Astrocyte (in vitro differentiated cells and primary cell): ENCODE data around the gene TNFRSF18. TPM values are rescaled to one million over a fixed set of nuclear protein-coding genes. Genes with fewer than 3 reads are reported as not detected.
"Not testable (repeated sequence)": the region's sequence is repeated elsewhere in the genome, so short reads cannot be mapped to it uniquely, and the experiment has no call there.

Source experiments
- DNase-seq: peaks from one replicate; pipeline ENCODE4 v3.0.0-alpha.2; 2010; ENCODE audit warnings: low read depth
- FAIRE-seq: peaks from 2 replicates; lab custom pipeline; 2011; peaks lifted over from hg19 to GRCh38; lab: Jason Lieb, UNC
- H2AFZ ChIP-seq: 2 replicates; pipeline ENCODE4 v1.6.0; 2012; ENCODE audit warnings: low read depth, low read length, inconsistent platforms
- H3K27ac ChIP-seq: 2 replicates; pipeline ENCODE4 v1.5.1; 2011; ENCODE audit warnings: low read depth, low read length, inconsistent platforms
- H3K27me3 ChIP-seq: 2 replicates; pipeline ENCODE4 v1.6.0; 2011; ENCODE audit warnings: low read length, inconsistent platforms; ENCODE audit not compliant: insufficient read depth
- H3K36me3 ChIP-seq: 2 replicates; pipeline ENCODE4 v1.5.1; 2011; ENCODE audit warnings: low read length, inconsistent platforms; ENCODE audit not compliant: insufficient read depth
- H3K4me1 ChIP-seq: 2 replicates; pipeline ENCODE4 v1.5.1; 2011; ENCODE audit warnings: low read length, inconsistent platforms; ENCODE audit not compliant: insufficient read depth
- H3K4me2 ChIP-seq: 2 replicates; pipeline ENCODE4 v1.6.0; 2012; ENCODE audit warnings: low read length, inconsistent platforms
- H3K4me3 ChIP-seq: 2 replicates; pipeline ENCODE4 v1.5.1; 2011; ENCODE audit warnings: low read depth, mild to moderate bottlenecking, low read length, inconsistent platforms; ENCODE audit not compliant: insufficient read depth
- H3K79me2 ChIP-seq: 2 replicates; pipeline ENCODE4 v1.6.0; 2012; ENCODE audit warnings: mild to moderate bottlenecking, low read length, inconsistent platforms; ENCODE audit not compliant: insufficient read depth
- H3K9ac ChIP-seq: 2 replicates; pipeline ENCODE4 v1.6.0; 2012; ENCODE audit warnings: mild to moderate bottlenecking, low read length, inconsistent platforms
- H3K9me3 ChIP-seq: 2 replicates; pipeline ENCODE4 v1.5.1; 2012; ENCODE audit warnings: low read depth, mild to moderate bottlenecking, low read length, inconsistent platforms; ENCODE audit not compliant: insufficient read depth
- H4K20me1 ChIP-seq: 2 replicates; pipeline ENCODE4 v1.6.0; 2012; ENCODE audit warnings: low read length, inconsistent platforms; ENCODE audit not compliant: insufficient read depth
- H3K27ac Mint-ChIP-seq: one replicate; pipeline ENCODE4 v1.8.0; 2021; ENCODE audit warnings: mild to moderate bottlenecking, mixed read lengths; ENCODE audit not compliant: unreplicated experiment
- H3K27me3 Mint-ChIP-seq: one replicate; pipeline ENCODE4 v1.8.0; 2021; ENCODE audit warnings: low read depth, mixed read lengths; ENCODE audit not compliant: unreplicated experiment
- H3K36me3 Mint-ChIP-seq: one replicate; pipeline ENCODE4 v1.8.0; 2021; ENCODE audit warnings: low read depth, mixed read lengths; ENCODE audit not compliant: unreplicated experiment
- H3K4me1 Mint-ChIP-seq: one replicate; pipeline ENCODE4 v1.8.0; 2021; ENCODE audit warnings: low read depth, mixed read lengths; ENCODE audit not compliant: unreplicated experiment
- H3K4me3 Mint-ChIP-seq: one replicate; pipeline ENCODE4 v1.8.0; 2021; ENCODE audit warnings: mild to moderate bottlenecking, moderate library complexity, mixed read lengths; ENCODE audit not compliant: unreplicated experiment
- H3K9me3 Mint-ChIP-seq: one replicate; pipeline ENCODE4 v1.8.0; 2021; ENCODE audit warnings: mild to moderate bottlenecking, mixed read lengths; ENCODE audit not compliant: unreplicated experiment
- EZH2 ChIP-seq: IDR thresholded peaks from 2 replicates; pipeline ENCODE4 v1.6.1; 2012; ENCODE audit warnings: mild to moderate bottlenecking, low read length, inconsistent platforms; ENCODE audit not compliant: insufficient read depth
- total RNA-seq: library from RNA; stranded (reverse); gene quantifications from 2 replicates; pipeline ENCODE4 v1.2.1, GENCODE V29; 2021
- TF ChIP-seq, protein P1 (sequence below): IDR thresholded peaks from 2 replicates; pipeline ENCODE4 v1.5.1; 2011; ENCODE audit warnings: low read depth, mild to moderate bottlenecking, inconsistent platforms, low read length, moderate library complexity; ENCODE audit not compliant: insufficient read depth

TNFRSF18 gene
- total RNA-seq, 1 donor from 2014 or later = 0.66 TPM

DNA sequence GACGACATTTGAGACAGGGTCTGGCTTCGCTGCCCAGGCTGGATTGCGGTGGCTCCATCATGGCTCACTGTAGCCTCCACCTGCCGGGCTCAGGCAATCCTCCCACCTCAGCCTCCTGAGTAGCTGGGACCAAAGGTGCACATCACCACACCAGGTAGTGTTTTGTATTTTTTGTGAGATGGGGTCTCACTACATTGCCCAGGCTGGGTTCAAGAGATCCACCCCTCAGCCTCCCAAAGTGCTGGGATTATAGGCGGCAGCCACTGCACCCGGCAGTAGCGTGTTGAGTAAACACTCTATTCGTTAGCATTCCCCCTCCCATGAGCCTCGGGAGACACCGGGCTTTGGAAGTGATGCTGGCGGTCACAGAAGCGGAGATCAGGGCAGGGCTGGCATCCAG is 46.9 kb upstream of the TNFRSF18 start:
- Mint-ChIP-seq H3K4me1 (peaks cover 5% of the 10 kb centered on the region), H3K27me3 (no peaks in the 10 kb centered on the region), H3K27ac (no peak overlapping the region), H3K36me3 (peaks cover 14% of the 10 kb centered on the region), H3K9me3 (no peaks in the 10 kb centered on the region), H3K4me3 (no peak overlapping the region)
- H3K4me2 ChIP-seq = no peak overlapping the region
- H3K9ac ChIP-seq = no peak overlapping the region
- FAIRE-seq = no peak
- H3K27me3 ChIP-seq = no peaks in the 10 kb centered on the region
- H3K79me2 ChIP-seq = peaks cover 7% of the 10 kb centered on the region
- H3K9me3 ChIP-seq = no peaks in the 10 kb centered on the region
- H3K4me3 ChIP-seq = no peak overlapping the region
- TF ChIP-seq, protein P1, sequence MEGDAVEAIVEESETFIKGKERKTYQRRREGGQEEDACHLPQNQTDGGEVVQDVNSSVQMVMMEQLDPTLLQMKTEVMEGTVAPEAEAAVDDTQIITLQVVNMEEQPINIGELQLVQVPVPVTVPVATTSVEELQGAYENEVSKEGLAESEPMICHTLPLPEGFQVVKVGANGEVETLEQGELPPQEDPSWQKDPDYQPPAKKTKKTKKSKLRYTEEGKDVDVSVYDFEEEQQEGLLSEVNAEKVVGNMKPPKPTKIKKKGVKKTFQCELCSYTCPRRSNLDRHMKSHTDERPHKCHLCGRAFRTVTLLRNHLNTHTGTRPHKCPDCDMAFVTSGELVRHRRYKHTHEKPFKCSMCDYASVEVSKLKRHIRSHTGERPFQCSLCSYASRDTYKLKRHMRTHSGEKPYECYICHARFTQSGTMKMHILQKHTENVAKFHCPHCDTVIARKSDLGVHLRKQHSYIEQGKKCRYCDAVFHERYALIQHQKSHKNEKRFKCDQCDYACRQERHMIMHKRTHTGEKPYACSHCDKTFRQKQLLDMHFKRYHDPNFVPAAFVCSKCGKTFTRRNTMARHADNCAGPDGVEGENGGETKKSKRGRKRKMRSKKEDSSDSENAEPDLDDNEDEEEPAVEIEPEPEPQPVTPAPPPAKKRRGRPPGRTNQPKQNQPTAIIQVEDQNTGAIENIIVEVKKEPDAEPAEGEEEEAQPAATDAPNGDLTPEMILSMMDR = no peak
- TF ChIP-seq EZH2 = no peak
- no peak overlapping the region for H3K27ac ChIP-seq
- H2AFZ ChIP-seq = no peak overlapping the region
- DNase-seq = no peak
- H3K4me1 ChIP-seq = no peaks in the 10 kb centered on the region
- H3K36me3 ChIP-seq = peaks cover 5% of the 10 kb centered on the region
- H4K20me1 ChIP-seq = peaks cover 39% of the 10 kb centered on the region

GRCh38 chr1:1250786-1251284 is 44.4 kb upstream of the TNFRSF18 start:
- peaks cover 32% of the 10 kb centered on the region for H4K20me1 ChIP-seq
- H3K4me3 ChIP-seq = no peak overlapping the region
- H3K27ac ChIP-seq = no peak overlapping the region
- H3K4me2 ChIP-seq = no peak overlapping the region
- peaks cover 9% of the 10 kb centered on the region for H3K36me3 Mint-ChIP-seq
- H3K27ac Mint-ChIP-seq = peak overlapping the region; percentile 53
- peaks cover 4% of the 10 kb centered on the region for H3K4me1 Mint-ChIP-seq
- no peaks in the 10 kb centered on the region for H3K27me3 Mint-ChIP-seq
- H3K9me3 Mint-ChIP-seq = no peaks in the 10 kb centered on the region
- H3K27me3 ChIP-seq = peaks cover 3% of the 10 kb centered on the region
- H3K36me3 ChIP-seq = peaks cover under 1% of the 10 kb centered on the region
- no peak for TF ChIP-seq EZH2
- TF ChIP-seq, protein P1 = no peak
- no peak overlapping the region for H2AFZ ChIP-seq
- no peak overlapping the region for H3K9ac ChIP-seq
- no peaks in the 10 kb centered on the region for H3K79me2 ChIP-seq
- H3K4me3 Mint-ChIP-seq = no peak overlapping the region
- no peaks in the 10 kb centered on the region for H3K9me3 ChIP-seq
- FAIRE-seq = no peak
- H3K4me1 ChIP-seq = no peaks in the 10 kb centered on the region
- DNase-seq = no peak

DNA sequence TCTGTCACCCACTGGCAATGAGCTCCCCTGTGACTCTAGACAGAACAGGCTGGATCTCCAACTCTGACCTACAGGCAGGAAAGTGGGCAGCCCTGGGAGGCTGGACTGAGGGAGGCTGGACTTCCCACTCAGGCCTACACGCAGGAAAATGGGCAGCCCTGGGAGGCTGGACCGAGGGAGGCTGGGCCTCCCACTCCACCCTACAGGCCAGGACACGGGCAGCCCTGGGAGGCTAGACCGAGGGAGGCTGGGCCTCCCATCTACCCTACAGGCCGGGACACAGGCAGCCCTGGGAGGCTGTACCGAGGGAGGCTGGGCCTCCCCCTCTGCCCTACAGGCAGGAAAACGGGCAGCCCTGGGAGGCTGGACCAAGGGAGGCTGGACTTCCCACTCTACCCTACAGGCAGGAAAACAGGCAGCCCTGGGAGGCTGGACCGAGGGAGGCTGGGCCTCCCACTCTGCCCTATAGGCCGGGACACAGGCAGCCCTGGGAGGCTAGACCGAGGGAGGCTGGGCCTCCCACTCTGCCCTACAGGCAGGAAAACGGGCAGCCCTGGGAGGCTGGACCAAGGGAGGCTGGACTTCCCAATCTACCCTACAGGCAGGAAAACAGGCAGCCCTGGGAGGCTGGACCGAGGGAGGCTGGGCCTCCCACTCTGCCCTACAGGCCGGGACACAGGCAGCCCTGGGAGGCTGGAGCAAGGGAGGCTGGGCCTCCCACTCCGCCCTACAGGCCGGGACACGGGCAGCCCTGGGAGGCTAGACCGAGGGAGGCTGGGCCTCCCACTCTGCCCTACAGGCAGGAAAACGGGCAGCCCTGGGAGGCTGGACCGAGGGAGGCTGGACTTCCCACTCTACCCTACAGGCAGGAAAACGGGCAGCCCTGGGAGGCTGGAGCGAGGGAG is 41.9 kb upstream of the TNFRSF18 start:
- FAIRE-seq, H3K9ac ChIP-seq, DNase-seq: not testable (repeated sequence)

More for the DNA sequence above, 41.9 kb upstream of the TNFRSF18 start:
- H3K9me3 Mint-ChIP-seq, H3K27me3 Mint-ChIP-seq, H3K79me2 ChIP-seq, H3K27ac ChIP-seq, H3K36me3 Mint-ChIP-seq, H3K4me1 Mint-ChIP-seq, H2AFZ ChIP-seq, H3K4me3 Mint-ChIP-seq, H3K4me3 ChIP-seq, H3K9me3 ChIP-seq, H3K27me3 ChIP-seq, H3K27ac Mint-ChIP-seq, H3K4me2 ChIP-seq, H3K36me3 ChIP-seq, H3K4me1 ChIP-seq: not testable (repeated sequence)
- peaks cover 10% of the 10 kb centered on the region for H4K20me1 ChIP-seq
